ENCODE results near the gene LY6G6D. TPM values are rescaled to one million over a fixed set of nuclear protein-coding genes. Genes with fewer than 3 reads are reported as not detected.

Gene LY6G6D
- polyA plus RNA-seq, 1 donor: not detected

DNA sequence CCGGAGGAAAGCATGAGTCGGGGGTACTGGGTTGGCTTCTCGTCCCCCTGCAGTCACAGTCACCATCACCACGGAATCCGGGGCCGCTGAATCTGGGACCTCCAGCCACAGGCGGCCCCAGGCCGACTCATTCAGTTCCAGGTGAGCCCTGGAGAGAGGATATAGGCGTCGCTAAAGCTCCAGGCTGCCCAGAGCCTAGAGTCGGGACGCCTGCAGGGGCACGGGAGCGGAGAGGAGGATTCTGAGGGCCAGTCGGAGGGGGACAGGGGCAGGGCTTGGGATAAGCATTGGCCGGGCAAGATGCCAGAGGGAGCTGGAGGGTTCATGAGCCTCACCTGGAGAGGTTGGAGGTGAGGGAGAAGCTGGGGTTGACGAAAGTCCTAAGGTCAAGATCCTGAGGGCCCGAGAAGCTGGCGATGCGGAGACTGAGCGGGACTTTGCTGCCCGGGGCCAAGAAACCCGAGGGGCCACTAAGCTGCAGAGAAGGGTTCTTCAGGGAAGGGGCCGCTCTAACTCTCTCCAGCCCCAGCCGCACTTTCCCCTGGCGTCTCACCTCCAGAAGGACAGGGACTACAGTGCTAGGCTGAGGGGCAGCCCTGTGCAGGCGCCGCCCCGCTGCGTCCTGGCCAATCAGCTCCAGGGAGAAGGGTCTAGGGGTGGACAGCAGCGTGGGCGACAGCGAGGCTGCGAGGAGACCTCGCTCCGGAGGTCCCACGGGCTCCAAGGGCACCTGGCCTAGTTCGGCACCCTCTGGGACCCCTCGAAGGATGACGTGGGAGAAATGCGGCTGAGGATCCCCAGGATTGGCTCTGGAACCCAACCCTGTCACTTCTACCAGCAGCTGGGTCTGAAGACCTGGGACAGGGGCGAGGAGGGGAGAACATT, 51.0 kb downstream of the LY6G6D start:
- DNase-seq: peak; percentile 31

DNA sequence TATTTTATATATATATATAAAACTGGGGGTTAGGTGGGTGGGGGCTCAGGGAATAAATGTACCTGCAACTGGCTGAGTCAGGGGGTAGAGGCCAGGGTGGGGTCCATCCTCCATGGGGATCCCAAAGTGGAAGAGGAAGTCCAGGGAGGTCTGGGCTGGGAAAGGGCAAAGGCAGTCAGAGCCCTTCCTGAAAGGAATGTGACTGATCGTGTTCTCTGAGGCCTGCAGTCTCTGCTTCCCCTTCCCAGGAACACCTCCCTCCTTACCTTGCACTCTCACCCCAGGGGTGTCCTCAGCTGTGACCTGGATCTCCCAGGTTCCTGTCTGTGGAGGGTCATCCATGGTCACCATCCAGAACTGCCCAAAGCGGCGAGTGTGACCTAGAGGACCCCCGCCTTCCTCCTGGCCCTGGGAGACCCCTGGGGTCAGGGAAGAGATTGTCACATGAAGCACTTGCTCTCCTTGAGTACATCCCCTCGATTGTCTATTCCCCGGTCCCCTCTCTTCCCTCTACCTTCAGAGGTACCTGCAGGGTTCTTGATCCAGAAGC, 52.0 kb downstream of the LY6G6D start:
- DNase-seq: no peak

Other genes with a start within 250 kb of the LY6G6D start
- 0.85 TPM for gene MICB, start 217.2 kb upstream of the LY6G6D start, polyA plus RNA-seq (ENCODE audit: insufficient read length)
- gene MCCD1, start 186.4 kb upstream of the LY6G6D start, polyA plus RNA-seq (ENCODE audit: insufficient read length): not detected
- gene DDX39B, start 173.3 kb upstream of the LY6G6D start, polyA plus RNA-seq (ENCODE audit: insufficient read length): 420 TPM
- 4.2 TPM for gene ATP6V1G2, start 168.7 kb upstream of the LY6G6D start, polyA plus RNA-seq (ENCODE audit: insufficient read length)
- 18.9 TPM for gene NFKBIL1, start 167.7 kb upstream of the LY6G6D start, polyA plus RNA-seq (ENCODE audit: insufficient read length)
- gene LTA, start 143.1 kb upstream of the LY6G6D start, polyA plus RNA-seq (ENCODE audit: insufficient read length): not detected
- gene TNF, start 139.8 kb upstream of the LY6G6D start, polyA plus RNA-seq (ENCODE audit: insufficient read length): 0.12 TPM
- gene LTB, start 132.9 kb upstream of the LY6G6D start, polyA plus RNA-seq (ENCODE audit: insufficient read length): 1.5 TPM
- 8.3 TPM for gene LST1, start 129.1 kb upstream of the LY6G6D start, polyA plus RNA-seq (ENCODE audit: insufficient read length)
- gene NCR3, start 122.3 kb upstream of the LY6G6D start, polyA plus RNA-seq (ENCODE audit: insufficient read length): not detected
- gene AIF1, start 100.1 kb upstream of the LY6G6D start, polyA plus RNA-seq (ENCODE audit: insufficient read length): 24.6 TPM
- 166 TPM for gene PRRC2A, start 94.6 kb upstream of the LY6G6D start, polyA plus RNA-seq (ENCODE audit: insufficient read length)
- 252 TPM for gene BAG6, start 62.7 kb upstream of the LY6G6D start, polyA plus RNA-seq (ENCODE audit: insufficient read length)
- gene APOM, start 59.5 kb upstream of the LY6G6D start, polyA plus RNA-seq (ENCODE audit: insufficient read length): 3.3 TPM
- gene C6orf47, start 54.6 kb upstream of the LY6G6D start, polyA plus RNA-seq (ENCODE audit: insufficient read length): 13.1 TPM
- gene GPANK1, start 50.4 kb upstream of the LY6G6D start, polyA plus RNA-seq (ENCODE audit: insufficient read length): 17.1 TPM
- 127 TPM for gene CSNK2B, start 49.3 kb upstream of the LY6G6D start, polyA plus RNA-seq (ENCODE audit: insufficient read length)
- 11.7 TPM for gene LY6G5B, start 45.4 kb upstream of the LY6G6D start, polyA plus RNA-seq (ENCODE audit: insufficient read length)
- 6.3 TPM for gene LY6G5C, start 34.3 kb upstream of the LY6G6D start, polyA plus RNA-seq (ENCODE audit: insufficient read length)
- 54.6 TPM for gene ABHD16A, start 12.0 kb upstream of the LY6G6D start, polyA plus RNA-seq (ENCODE audit: insufficient read length)
- gene LY6G6F, start 8.5 kb upstream of the LY6G6D start, polyA plus RNA-seq (ENCODE audit: insufficient read length): not detected
- 0.28 TPM for gene LY6G6C, start 6.4 kb downstream of the LY6G6D start, polyA plus RNA-seq (ENCODE audit: insufficient read length)
- gene MPIG6B, start 8.0 kb downstream of the LY6G6D start, polyA plus RNA-seq (ENCODE audit: insufficient read length): 0.71 TPM
- gene DDAH2, start 14.0 kb downstream of the LY6G6D start, polyA plus RNA-seq (ENCODE audit: insufficient read length): 128 TPM
- 116 TPM for gene CLIC1, start 21.2 kb downstream of the LY6G6D start, polyA plus RNA-seq (ENCODE audit: insufficient read length)
- 14.4 TPM for gene MSH5, start 24.7 kb downstream of the LY6G6D start, polyA plus RNA-seq (ENCODE audit: insufficient read length)
- gene SAPCD1, start 47.3 kb downstream of the LY6G6D start, polyA plus RNA-seq (ENCODE audit: insufficient read length): 2.4 TPM
- 2.5 TPM for gene VWA7, start 62.0 kb downstream of the LY6G6D start, polyA plus RNA-seq (ENCODE audit: insufficient read length)
- gene VARS1, start 80.4 kb downstream of the LY6G6D start, polyA plus RNA-seq (ENCODE audit: insufficient read length): 48.6 TPM
- 51.7 TPM for gene LSM2, start 91.6 kb downstream of the LY6G6D start, polyA plus RNA-seq (ENCODE audit: insufficient read length)
- 3.7 TPM for gene HSPA1L, start 99.9 kb downstream of the LY6G6D start, polyA plus RNA-seq (ENCODE audit: insufficient read length)
- gene HSPA1A, start 100.2 kb downstream of the LY6G6D start, polyA plus RNA-seq (ENCODE audit: insufficient read length): 84.3 TPM
- 61.2 TPM for gene HSPA1B, start 112.4 kb downstream of the LY6G6D start, polyA plus RNA-seq (ENCODE audit: insufficient read length)
- 17.7 TPM for gene NEU1, start 147.5 kb downstream of the LY6G6D start, polyA plus RNA-seq (ENCODE audit: insufficient read length)
- gene SLC44A4, start 163.6 kb downstream of the LY6G6D start, polyA plus RNA-seq (ENCODE audit: insufficient read length): 0.23 TPM
- 33.6 TPM for gene EHMT2, start 182.3 kb downstream of the LY6G6D start, polyA plus RNA-seq (ENCODE audit: insufficient read length)
- gene ZBTB12, start 186.7 kb downstream of the LY6G6D start, polyA plus RNA-seq (ENCODE audit: insufficient read length): 10.9 TPM
- 11.1 TPM for gene C2, start 212.4 kb downstream of the LY6G6D start, polyA plus RNA-seq (ENCODE audit: insufficient read length)
- 1.7 TPM for gene CFB, start 230.7 kb downstream of the LY6G6D start, polyA plus RNA-seq (ENCODE audit: insufficient read length)
- gene NELFE, start 243.6 kb downstream of the LY6G6D start, polyA plus RNA-seq (ENCODE audit: insufficient read length): 69.7 TPM
- gene SKIC2, start 243.8 kb downstream of the LY6G6D start, polyA plus RNA-seq (ENCODE audit: insufficient read length): 28.5 TPM